HUES6 (cell line): ENCODE measurements around the gene SETDB2.
A peak's percentile ranks its signal among the peaks of the same experiment; 100 is the strongest.

ENCODE experiments used
- H3K27ac ChIP-seq: 2 replicates; pipeline ENCODE4 v1.7.0; 2013; ENCODE audit warnings: low read depth, mild to moderate bottlenecking, low read length, inconsistent platforms
- H3K27me3 ChIP-seq: 2 replicates; pipeline ENCODE4 v1.6.1; 2013; ENCODE audit warnings: low read length; ENCODE audit not compliant: control insufficient read depth, insufficient read depth
- H3K36me3 ChIP-seq: 2 replicates; pipeline ENCODE4 v1.6.1; 2013; ENCODE audit warnings: low read length; ENCODE audit not compliant: control insufficient read depth, insufficient read depth
- H3K4me1 ChIP-seq: 2 replicates; pipeline ENCODE4 v1.6.1; 2013; ENCODE audit warnings: low read length; ENCODE audit not compliant: control insufficient read depth, insufficient read depth
- H3K4me3 ChIP-seq: 2 replicates; pipeline ENCODE4 v1.5.1; 2013; ENCODE audit warnings: low read depth, low read length
- H3K9ac ChIP-seq: one replicate; pipeline ENCODE4 v1.6.1; 2013; ENCODE audit warnings: mild to moderate bottlenecking, low read length
- H3K9me3 ChIP-seq: 2 replicates; pipeline ENCODE4 v1.6.1; 2013; ENCODE audit warnings: low read depth, low read length; ENCODE audit not compliant: control insufficient read depth, insufficient read depth

The SETDB2 gene, protein sequence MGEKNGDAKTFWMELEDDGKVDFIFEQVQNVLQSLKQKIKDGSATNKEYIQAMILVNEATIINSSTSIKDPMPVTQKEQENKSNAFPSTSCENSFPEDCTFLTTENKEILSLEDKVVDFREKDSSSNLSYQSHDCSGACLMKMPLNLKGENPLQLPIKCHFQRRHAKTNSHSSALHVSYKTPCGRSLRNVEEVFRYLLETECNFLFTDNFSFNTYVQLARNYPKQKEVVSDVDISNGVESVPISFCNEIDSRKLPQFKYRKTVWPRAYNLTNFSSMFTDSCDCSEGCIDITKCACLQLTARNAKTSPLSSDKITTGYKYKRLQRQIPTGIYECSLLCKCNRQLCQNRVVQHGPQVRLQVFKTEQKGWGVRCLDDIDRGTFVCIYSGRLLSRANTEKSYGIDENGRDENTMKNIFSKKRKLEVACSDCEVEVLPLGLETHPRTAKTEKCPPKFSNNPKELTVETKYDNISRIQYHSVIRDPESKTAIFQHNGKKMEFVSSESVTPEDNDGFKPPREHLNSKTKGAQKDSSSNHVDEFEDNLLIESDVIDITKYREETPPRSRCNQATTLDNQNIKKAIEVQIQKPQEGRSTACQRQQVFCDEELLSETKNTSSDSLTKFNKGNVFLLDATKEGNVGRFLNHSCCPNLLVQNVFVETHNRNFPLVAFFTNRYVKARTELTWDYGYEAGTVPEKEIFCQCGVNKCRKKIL

DNA sequence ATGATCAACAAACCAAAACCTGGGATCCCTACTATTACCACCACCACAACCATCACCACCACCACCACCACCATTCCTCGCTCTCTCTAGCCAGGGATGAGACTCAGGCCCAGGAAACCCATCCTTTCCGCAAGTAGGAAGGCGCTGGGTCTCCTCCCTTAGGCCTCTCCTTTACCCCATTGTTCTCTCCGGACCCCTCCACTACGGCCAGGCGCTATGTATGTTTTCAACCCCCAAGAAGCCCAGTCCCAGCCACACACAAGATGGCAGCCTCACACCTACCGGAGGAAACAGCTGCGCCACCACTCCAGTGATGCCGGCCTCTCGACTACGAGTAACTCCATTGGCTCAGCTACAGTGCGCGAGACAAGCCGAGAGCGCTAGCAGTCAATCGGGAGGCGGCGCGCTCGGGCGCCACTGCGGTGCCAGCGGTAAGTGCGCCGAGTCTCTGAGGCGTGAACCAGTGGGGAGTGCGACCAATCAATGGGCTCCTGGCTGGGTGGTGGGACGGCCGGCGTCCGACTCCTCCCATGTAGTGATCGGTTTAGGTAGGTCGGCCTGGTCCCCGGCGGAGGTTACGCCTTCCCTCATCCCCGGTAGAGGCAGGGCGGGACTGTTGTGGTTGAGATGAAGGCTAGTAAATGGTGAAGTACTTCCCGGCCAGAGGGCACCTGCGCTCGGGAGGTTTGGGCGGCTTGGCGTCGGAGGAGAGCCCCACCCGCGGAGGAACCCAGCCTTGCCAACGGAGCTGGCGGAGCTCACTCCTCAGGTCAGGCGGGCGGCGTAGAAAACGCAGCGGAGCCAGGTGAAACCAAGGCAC, at the start of gene SETDB2, which contains the start of gene CAB39L:
Gene SETDB2, plus strand, starts transcription at position 571 of the 820 bp plus-strand sequence. CDS start 7,620 bp downstream, outside the sequence.
Gene CAB39L, minus strand, starts transcription at position 361 of the 820 bp plus-strand sequence. CDS start 61,154 bp downstream, outside the sequence.
- H3K27me3 ChIP-seq, result no peaks in the 10 kb centered on the region
- peak within 1 kb of the TSS; percentile 50 for H3K27ac ChIP-seq
- H3K4me1 ChIP-seq, result peaks cover 8% of the 10 kb centered on the region; the same call in 1 of the 2 replicates
- H3K9ac ChIP-seq, result peak within 1 kb of the TSS; percentile 89
- H3K9me3 ChIP-seq, result no peaks in the 10 kb centered on the region
- H3K36me3 ChIP-seq, result no peaks in the 10 kb centered on the region
- peak within 1 kb of the TSS; percentile 90 for H3K4me3 ChIP-seq

DNA sequence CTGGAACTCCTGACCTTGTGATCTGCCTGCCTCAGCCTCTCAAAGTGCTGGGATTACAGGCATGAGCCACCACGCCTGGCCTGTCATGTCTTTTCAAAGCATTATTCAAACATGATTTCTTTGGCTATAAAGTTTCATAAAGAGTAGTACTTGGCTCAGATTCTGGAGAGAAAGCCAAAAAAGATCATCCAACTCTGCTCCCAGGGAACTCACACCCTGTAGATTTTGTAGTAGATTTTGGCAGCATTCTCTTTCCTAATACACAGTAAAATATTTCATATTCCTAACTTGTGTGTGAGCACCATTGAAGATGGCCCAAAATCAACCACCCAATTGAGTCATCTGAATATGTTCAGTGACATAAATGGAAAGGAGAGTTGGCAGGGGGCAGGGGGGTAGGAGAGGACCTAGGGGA, 48.6 kb upstream of the SETDB2 start:
- Histone ChIP-seq H3K4me1 (no peaks in the 10 kb centered on the region), H3K27ac (no peak overlapping the region), H3K27me3 (no peaks in the 10 kb centered on the region), H3K9ac (no peak overlapping the region), H3K36me3 (no peaks in the 10 kb centered on the region), H3K9me3 (no peaks in the 10 kb centered on the region), H3K4me3 (no peak overlapping the region)

DNA sequence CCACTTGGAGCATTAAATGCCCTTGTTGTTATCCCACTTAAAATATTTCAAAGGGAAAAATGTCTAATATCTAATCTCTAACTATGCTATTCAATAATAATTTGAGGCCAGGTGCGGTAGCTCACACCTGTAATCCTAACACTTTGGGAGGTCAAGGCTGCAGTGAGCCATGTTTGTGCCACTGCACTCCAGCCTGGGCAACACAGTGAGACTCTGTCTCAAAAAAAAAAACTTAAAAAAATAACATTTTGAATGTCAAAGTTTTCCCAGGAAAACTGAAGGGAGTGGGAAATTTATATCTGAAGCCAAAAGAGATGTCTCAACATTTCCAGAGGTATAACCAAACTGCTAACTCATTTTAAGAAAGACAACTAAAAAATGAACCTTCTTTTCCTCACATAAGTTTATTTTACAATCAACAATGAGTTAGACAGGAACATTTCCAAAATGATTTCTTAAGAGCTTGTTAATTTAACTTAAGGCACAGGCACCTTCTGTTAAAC, 48.1 kb upstream of the SETDB2 start:
- Histone ChIP-seq H3K9ac (no peak overlapping the region), H3K27me3 (no peaks in the 10 kb centered on the region), H3K36me3 (no peaks in the 10 kb centered on the region), H3K4me3 (no peak overlapping the region), H3K27ac (no peak overlapping the region), H3K4me1 (no peaks in the 10 kb centered on the region; the same call in 1 of the 2 replicates), H3K9me3 (no peaks in the 10 kb centered on the region)

DNA sequence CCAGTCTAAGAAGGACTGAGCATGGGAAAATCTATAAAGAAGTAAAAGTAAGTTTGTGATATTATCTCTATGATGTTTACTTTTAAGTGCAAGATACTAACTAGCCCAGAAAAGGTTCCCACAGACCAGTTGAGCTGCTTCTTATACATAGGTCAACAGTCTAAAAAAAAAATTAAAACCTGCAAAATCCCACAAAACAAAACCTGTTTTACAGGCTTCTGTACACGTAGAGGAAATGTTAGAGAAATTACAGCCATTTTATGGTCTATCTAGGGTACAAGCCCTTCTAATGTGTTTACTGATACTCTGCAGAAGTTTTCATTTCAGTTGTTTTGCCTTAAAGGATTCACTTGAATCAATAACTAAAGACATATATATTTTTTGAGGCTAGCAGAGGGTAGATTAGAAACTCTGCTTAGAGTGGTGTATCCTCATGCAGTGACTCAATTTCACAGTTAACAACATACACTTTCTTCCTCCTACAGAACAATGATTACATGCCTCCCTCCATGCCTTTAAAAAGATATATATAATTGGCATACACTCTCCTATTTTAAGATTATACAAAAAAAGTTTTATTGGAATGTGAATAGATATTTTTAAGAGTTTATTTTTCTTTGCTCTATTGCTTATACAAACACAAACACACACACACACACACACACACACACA, 44.1 kb upstream of the SETDB2 start:
- H3K4me3 ChIP-seq, result no peak overlapping the region
- H3K4me1 ChIP-seq, result peaks cover 4% of the 10 kb centered on the region; the same call in 1 of the 2 replicates
- no peaks in the 10 kb centered on the region for H3K9me3 ChIP-seq
- H3K36me3 ChIP-seq, result no peaks in the 10 kb centered on the region
- H3K27ac ChIP-seq, result no peak overlapping the region
- H3K27me3 ChIP-seq, result no peaks in the 10 kb centered on the region
- no peak overlapping the region for H3K9ac ChIP-seq

DNA sequence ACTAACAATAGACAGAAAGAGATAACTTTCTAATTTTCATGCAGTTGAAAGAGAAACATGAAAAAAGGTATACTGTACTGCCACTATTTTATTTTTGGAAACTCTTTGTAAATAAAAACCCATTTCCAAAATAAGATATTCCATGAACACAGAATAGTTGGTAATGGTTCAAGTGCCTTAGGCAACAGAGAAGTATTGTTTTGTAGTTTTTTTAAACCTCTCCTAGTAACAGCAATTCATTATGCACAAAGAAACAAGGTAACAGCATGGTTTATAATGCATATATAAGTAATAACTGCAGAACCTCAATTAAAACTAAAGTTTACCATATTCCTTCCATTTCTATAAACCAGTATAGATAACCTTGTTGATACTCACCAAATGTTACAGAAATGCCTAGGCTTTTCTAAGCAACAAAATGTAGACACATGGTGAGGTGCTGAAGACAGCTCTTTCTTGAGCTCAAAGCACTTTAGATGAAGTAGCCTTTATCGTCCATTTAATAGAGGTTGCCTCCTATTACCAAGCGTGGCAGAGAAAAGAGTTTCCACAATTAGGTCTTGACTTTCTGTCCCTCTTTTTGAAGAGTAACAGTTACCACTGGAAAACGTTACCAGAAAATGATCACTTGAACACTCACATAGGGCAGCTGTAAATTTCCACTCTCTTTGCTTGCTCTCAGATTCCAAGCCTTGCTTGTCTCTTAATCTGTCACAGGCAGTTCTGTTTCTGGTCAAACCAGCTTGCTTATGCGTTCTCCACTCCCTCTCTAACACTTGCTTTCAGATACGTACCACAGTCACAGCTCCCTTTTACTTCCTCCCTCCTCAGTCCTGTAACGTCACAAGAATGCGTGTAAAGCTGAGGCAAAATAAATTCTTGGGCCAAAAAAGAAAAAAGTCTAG, 43.1 kb upstream of the SETDB2 start:
- H3K27me3 ChIP-seq, result no peaks in the 10 kb centered on the region
- H3K9ac ChIP-seq, result no peak overlapping the region
- H3K9me3 ChIP-seq, result no peaks in the 10 kb centered on the region
- no peak overlapping the region for H3K27ac ChIP-seq
- no peaks in the 10 kb centered on the region for H3K36me3 ChIP-seq
- H3K4me1 ChIP-seq, result peaks cover 4% of the 10 kb centered on the region; the same call in 1 of the 2 replicates
- H3K4me3 ChIP-seq, result peak overlapping the region; percentile 27; the same call in 1 of the 2 replicates

DNA sequence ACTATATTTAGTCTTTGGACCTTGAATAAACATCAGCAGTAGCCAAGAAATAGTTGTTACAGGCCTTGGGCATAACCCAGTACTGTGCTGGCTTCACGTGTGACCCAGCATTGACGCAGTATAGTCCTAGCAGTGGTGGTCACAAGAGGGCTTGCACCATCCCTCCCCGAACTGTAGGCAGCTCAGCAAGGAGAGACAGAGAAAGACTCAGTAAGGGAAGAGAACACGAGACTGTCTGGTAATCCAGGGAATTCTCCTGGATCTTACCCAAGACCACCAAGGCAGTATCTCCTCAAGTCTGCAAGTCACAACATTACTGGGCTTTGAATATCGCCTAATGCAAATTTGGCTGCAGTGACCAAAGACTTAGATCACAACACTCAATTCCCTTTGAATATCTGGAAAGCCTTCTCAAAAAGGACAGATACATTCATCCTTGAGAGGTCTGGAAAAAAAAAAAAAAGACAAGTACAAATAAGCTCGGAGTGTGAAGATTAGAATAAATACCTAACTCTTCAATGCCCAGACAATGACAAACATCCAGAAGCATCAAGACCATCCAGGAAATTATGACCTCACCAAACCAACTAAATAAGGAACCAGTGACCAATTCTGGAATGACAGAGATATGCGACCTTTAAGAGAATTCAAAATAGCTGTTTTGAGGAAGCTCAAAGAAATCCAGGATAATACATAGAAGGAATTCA, 39.9 kb upstream of the SETDB2 start:
- Histone ChIP-seq H3K9ac (no peak overlapping the region), H3K9me3 (no peaks in the 10 kb centered on the region), H3K4me1 (peaks cover 4% of the 10 kb centered on the region; the same call in 1 of the 2 replicates), H3K36me3 (no peaks in the 10 kb centered on the region), H3K4me3 (no peak overlapping the region), H3K27me3 (no peaks in the 10 kb centered on the region), H3K27ac (no peak overlapping the region)

DNA sequence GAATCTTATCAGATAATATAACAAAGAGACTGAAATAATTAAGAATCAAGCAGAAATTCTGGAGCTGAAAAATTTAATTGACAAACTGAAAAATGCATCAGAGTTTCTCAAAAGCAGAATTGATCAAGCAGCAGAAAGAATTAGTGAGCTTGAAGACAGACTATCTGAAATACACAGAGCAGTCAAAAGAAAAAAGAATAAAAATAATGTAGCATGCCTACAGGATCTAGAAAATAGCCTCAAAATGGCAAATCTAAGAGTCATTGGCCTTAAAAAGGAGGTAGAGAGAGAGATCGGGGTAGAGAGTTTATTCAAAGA, 39.4 kb upstream of the SETDB2 start:
- H3K4me1 ChIP-seq, result peaks cover 4% of the 10 kb centered on the region; the same call in 1 of the 2 replicates

DNA sequence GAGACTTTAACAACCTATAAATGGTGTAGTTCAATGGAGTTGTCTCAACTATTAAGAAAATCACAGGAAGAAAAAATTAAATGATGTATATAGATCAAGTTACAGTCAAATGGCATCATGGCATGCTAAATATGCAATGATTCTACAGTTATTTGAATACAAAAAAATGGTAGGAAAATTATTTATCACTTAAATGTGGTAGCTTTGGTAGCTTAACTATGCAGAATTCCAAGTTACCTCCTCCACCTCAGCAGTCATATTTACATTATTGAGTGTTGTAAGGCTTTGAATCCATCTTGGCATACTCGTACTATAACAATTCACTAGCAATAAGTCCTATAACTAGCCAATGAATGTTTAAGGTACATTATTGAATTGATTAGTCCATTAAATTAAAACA, 37.0 kb upstream of the SETDB2 start:
- Histone ChIP-seq H3K4me3 (no peak overlapping the region), H3K4me1 (no peaks in the 10 kb centered on the region), H3K9ac (no peak overlapping the region), H3K27ac (no peak overlapping the region), H3K36me3 (no peaks in the 10 kb centered on the region), H3K9me3 (no peaks in the 10 kb centered on the region), H3K27me3 (peaks cover 9% of the 10 kb centered on the region; the same call in 1 of the 2 replicates)

More for the DNA sequence above, 39.4 kb upstream of the SETDB2 start:
- H3K27me3 ChIP-seq, result no peaks in the 10 kb centered on the region
- no peaks in the 10 kb centered on the region for H3K9me3 ChIP-seq
- H3K4me3 ChIP-seq, result no peak overlapping the region
- H3K9ac ChIP-seq, result no peak overlapping the region
- no peak overlapping the region for H3K27ac ChIP-seq
- no peaks in the 10 kb centered on the region for H3K36me3 ChIP-seq

DNA sequence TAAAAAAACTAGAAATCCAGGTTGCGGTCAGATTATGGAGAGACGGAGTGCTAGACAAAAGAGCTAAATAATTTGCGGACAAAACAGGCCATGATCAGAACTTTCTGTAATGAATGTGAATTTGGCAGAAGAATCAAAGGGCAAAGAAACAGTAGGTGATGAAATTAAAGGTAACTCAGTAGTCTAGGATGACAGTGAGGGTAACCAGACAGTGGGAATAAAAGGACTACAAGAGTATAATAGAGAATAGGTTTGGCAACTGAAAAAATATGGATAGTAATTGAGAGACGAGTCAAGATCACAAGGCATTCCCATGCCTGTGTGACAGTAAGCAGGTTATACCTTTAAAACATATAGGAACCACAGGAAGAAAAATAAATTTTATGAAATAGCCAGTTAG, 36.1 kb upstream of the SETDB2 start:
- H3K4me1 ChIP-seq, result peaks cover 5% of the 10 kb centered on the region; the same call in 1 of the 2 replicates
- no peak overlapping the region for H3K9ac ChIP-seq
- H3K9me3 ChIP-seq, result no peaks in the 10 kb centered on the region
- no peaks in the 10 kb centered on the region for H3K36me3 ChIP-seq
- peaks cover 9% of the 10 kb centered on the region; the same call in 1 of the 2 replicates for H3K27me3 ChIP-seq
- no peak overlapping the region for H3K27ac ChIP-seq
- no peak overlapping the region for H3K4me3 ChIP-seq
